Measurements from ENCODE around the gene ADCK2. TPM values are rescaled to one million over a fixed set of nuclear protein-coding genes. Genes with fewer than 3 reads are reported as not detected.
"Not testable (repeated sequence)": the region's sequence is repeated elsewhere in the genome, so short reads cannot be mapped to it uniquely, and the experiment has no call there.

ADCK2 gene
- total RNA-seq, 1 experiment from 2014 or later = 16.8 TPM

DNA sequence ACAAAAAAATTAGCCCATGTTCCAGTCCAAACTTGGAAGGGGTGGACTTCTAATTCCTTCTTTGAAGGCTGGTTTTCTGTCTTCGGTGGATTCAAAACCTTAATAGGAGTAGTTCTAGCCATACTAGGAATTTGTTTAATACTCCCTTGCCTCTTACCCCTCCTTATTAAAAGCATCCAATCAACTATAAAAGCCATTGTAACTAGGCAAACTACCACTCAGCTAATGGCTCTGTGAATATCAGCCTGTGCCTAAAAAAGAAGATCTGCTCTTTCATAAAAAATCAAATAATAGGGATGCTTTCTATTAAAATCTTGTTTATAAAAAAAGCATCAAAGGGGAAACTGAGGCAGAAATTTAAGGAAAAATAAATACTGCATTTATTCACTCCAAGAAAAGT is 4.1 kb upstream of the ADCK2 start:
- H4K20me1 ChIP-seq (ENCODE audit: insufficient read depth, low read depth, low read length) = no peaks in the 10 kb centered on the region
- peaks cover 11% of the 10 kb centered on the region for H3K4me1 ChIP-seq (ENCODE audit: low read length)
- no peak overlapping the region for H3K4me3 ChIP-seq (ENCODE audit: low read length)
- H3K79me2 ChIP-seq (ENCODE audit: low read length) = 0 out of 2 replicates have a peak, but pooled peaks cover 1% of the 10 kb centered on the region
- no peak overlapping the region for H3K27ac ChIP-seq (ENCODE audit: low read length)
- H3K36me3 ChIP-seq (ENCODE audit: insufficient read depth, low read length) = no peaks in the 10 kb centered on the region
- no peaks in the 10 kb centered on the region for H3K9me3 ChIP-seq (ENCODE audit: low read length)
- no peak for DNase-seq
- no peak overlapping the region for H2AFZ ChIP-seq (ENCODE audit: low read length)
- no peak overlapping the region for H3K9ac ChIP-seq (ENCODE audit: low read length)
- no peaks in the 10 kb centered on the region for H3K9me2 ChIP-seq (replicated peaks; ENCODE audit: insufficient read depth, low read length)
- H3K27me3 ChIP-seq (ENCODE audit: low read length) = no peaks in the 10 kb centered on the region
- no peak overlapping the region for H3K4me2 ChIP-seq (ENCODE audit: low read depth, low read length, poor library complexity, severe bottlenecking)

DNA sequence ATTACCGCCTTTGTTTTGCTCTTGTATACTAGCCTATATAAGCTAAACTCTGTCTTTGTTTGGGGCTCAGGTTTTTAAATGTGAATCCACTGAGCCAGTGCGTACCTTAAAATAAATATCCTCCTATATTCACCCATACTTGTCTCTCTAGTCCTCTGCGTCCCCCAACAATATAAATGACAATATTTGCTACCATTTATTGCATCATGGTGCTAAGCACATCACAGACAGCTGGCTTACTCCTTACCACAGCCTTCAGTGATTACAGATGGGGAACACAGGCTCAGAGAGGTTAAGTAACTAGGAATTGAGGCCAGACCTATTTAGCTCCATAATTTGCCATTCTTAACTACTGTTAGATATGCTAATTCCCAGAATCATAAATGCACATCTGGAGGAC is 3.4 kb upstream of the ADCK2 start:
- H3K27me3 ChIP-seq (ENCODE audit: low read length) = no peaks in the 10 kb centered on the region
- H2AFZ ChIP-seq (ENCODE audit: low read length) = no peak overlapping the region
- 0 out of 2 replicates have a peak, but pooled peaks cover 3% of the 10 kb centered on the region for H3K79me2 ChIP-seq (ENCODE audit: low read length)
- H3K9me2 ChIP-seq (replicated peaks; ENCODE audit: insufficient read depth, low read length) = no peaks in the 10 kb centered on the region
- H3K4me2 ChIP-seq (ENCODE audit: low read depth, low read length, poor library complexity, severe bottlenecking) = no peak overlapping the region
- H4K20me1 ChIP-seq (ENCODE audit: insufficient read depth, low read depth, low read length) = no peaks in the 10 kb centered on the region
- DNase-seq = peak; percentile 37
- H3K9me3 ChIP-seq (ENCODE audit: low read length) = no peaks in the 10 kb centered on the region
- peaks cover 18% of the 10 kb centered on the region for H3K4me1 ChIP-seq (ENCODE audit: low read length)
- no peaks in the 10 kb centered on the region for H3K36me3 ChIP-seq (ENCODE audit: insufficient read depth, low read length)
- H3K27ac ChIP-seq (ENCODE audit: low read length) = no peak overlapping the region
- H3K4me3 ChIP-seq (ENCODE audit: low read length) = no peak overlapping the region
- H3K9ac ChIP-seq (ENCODE audit: low read length) = no peak overlapping the region

DNA sequence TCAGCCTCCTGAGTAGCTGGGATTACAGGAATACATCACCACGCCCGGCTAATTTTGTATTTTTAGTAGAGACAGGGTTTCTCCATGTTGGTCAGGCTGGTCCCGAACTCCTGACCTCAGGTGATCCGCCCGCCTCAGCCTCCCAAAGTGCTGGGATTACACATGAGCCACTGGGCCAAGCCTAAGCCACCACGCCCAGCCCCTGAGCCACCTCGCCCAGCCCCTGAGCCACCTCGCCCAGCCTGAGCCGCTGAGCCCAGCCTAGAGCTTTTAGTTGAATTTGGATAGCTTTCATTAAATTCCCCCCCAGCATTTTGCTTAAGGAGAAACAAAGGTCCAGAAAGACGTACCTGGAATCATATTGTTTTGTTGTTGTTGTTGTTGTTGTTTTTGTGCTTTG is 2.9 kb upstream of the ADCK2 start:
- not testable (repeated sequence) for H3K27me3 ChIP-seq (ENCODE audit: low read length); H4K20me1 ChIP-seq (ENCODE audit: insufficient read depth, low read depth, low read length); H3K9me2 ChIP-seq (replicated peaks; ENCODE audit: insufficient read depth, low read length); H3K9me3 ChIP-seq (ENCODE audit: low read length); H3K79me2 ChIP-seq (ENCODE audit: low read length); DNase-seq; H3K4me2 ChIP-seq (ENCODE audit: low read depth, low read length, poor library complexity, severe bottlenecking); H3K4me3 ChIP-seq (ENCODE audit: low read length); H3K9ac ChIP-seq (ENCODE audit: low read length); H3K36me3 ChIP-seq (ENCODE audit: insufficient read depth, low read length); H3K27ac ChIP-seq (ENCODE audit: low read length); H2AFZ ChIP-seq (ENCODE audit: low read length)
- peaks cover 23% of the 10 kb centered on the region for H3K4me1 ChIP-seq (ENCODE audit: low read length)

DNA sequence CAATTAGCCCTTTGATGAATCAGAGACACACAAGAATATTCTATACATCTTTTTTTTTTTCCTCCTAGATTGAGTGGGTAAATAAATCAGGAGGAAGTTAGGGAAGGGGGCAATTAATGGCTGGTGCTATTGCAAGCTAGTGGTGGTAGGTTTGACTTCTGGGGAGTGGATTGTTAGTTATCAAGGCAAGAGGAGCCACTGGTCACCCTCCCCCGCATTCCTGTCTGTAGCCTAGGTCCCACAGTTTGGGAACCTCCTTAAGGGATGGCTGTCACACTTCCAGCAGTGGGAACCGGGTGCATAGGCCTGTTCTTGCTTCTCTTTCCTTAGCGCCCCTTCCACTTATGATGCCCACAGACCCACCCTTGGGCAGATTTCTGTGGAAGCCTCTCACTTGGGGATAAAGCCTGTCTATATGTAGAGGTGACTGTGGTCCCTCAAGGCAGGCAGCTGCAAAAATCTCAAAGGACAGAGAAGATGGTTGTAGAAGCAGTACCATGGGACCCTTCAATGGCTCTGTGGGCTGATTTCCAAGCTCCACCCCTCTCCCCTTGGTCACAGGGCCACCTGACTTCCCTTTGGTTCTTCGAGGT is 2.3 kb upstream of the ADCK2 start:
- Histone ChIP-seq H3K9me2 (replicated peaks; ENCODE audit: insufficient read depth, low read length) (no peaks in the 10 kb centered on the region), H2AFZ (ENCODE audit: low read length) (no peak overlapping the region), H3K27me3 (ENCODE audit: low read length) (no peaks in the 10 kb centered on the region), H3K79me2 (ENCODE audit: low read length) (0 out of 2 replicates have a peak, but pooled peaks cover 5% of the 10 kb centered on the region), H3K4me1 (ENCODE audit: low read length) (peaks cover 29% of the 10 kb centered on the region), H3K27ac (ENCODE audit: low read length) (no peak overlapping the region), H3K9ac (ENCODE audit: low read length) (no peak overlapping the region), H3K4me3 (ENCODE audit: low read length) (no peak overlapping the region), H4K20me1 (ENCODE audit: insufficient read depth, low read depth, low read length) (no peaks in the 10 kb centered on the region), H3K36me3 (ENCODE audit: insufficient read depth, low read length) (no peaks in the 10 kb centered on the region), H3K9me3 (ENCODE audit: low read length) (no peaks in the 10 kb centered on the region), H3K4me2 (ENCODE audit: low read depth, low read length, poor library complexity, severe bottlenecking) (no peak overlapping the region)
- DNase-seq = peak; percentile 39

DNA sequence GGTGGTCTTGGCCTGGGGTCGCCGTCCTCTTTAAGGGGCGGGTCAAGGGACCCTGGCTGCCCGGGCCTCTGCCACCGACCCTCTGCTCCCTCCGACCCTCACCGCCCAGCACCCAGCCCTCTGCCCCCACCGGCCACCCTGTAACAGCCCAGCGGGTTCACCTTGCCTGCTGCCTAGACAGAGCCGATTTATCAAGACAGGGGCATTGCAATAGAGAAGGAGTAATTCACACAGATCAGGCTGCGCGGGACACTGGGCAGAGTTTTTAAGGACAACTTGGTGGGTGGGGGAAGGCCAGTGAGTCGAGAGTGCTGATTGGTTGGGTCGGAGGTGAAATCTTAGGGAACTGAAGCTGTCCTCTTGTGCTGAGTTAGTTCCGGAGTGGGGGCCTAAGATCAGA is 779 bp upstream of the ADCK2 start:
- H2AFZ ChIP-seq (ENCODE audit: low read length) = peak overlapping the region; percentile 94; the same call in 1 of the 2 replicates
- DNase-seq = no peak

DNA sequence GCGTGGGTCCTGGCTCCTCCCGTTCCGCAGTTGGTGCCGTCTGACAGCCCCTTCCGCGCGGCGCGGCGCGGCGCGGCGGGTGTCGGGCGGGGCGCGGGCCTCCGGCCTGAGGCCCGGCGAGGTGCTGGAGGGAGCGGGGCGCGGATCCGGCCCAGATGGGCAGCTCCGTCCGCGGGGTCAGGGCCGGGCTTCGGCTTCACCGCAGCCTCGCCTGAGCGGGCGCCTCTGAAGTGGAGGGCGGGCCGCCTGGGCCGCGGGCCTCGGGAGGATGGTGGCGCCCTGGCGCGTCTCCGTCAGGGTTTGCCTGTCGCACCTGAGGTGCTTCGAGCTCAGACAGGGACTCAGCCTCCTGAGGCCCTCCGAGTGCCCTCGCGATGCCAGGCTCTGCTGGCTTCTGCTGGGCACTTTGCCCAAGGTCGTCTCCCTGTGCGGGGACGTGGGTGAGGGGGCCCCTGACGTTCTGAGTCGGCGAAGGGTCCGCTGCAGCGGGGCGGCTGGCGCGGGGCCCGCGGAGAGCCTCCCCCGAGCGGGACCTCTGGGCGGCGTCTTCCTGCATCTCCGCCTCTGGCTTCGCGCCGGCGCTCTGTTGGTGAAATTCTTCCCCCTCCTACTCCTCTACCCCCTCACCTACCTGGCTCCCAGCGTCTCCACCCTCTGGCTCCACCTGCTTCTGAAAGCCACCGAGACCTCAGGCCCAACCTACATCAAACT is 473 bp downstream of the ADCK2 start:
- Histone ChIP-seq H3K36me3 (ENCODE audit: insufficient read depth, low read length) (no peaks in the 10 kb centered on the region), H3K4me3 (ENCODE audit: low read length) (peak overlapping the region; percentile 77), H3K4me1 (ENCODE audit: low read length) (peaks cover 56% of the 10 kb centered on the region), H3K27me3 (ENCODE audit: low read length) (no peaks in the 10 kb centered on the region), H3K79me2 (ENCODE audit: low read length) (peaks cover 20% of the 10 kb centered on the region), H3K9ac (ENCODE audit: low read length) (peak overlapping the region; percentile 88), H3K9me2 (replicated peaks; ENCODE audit: insufficient read depth, low read length) (no peaks in the 10 kb centered on the region), H2AFZ (ENCODE audit: low read length) (peak overlapping the region; percentile 81), H3K4me2 (ENCODE audit: low read depth, low read length, poor library complexity, severe bottlenecking) (peak overlapping the region; percentile 94), H3K27ac (ENCODE audit: low read length) (peak overlapping the region; percentile 87), H3K9me3 (ENCODE audit: low read length) (no peaks in the 10 kb centered on the region), H4K20me1 (ENCODE audit: insufficient read depth, low read depth, low read length) (no peaks in the 10 kb centered on the region)
- peak; percentile 79 for DNase-seq

More for the DNA sequence above, 779 bp upstream of the ADCK2 start:
- Histone ChIP-seq H3K4me1 (ENCODE audit: low read length) (peaks cover 45% of the 10 kb centered on the region), H3K4me2 (ENCODE audit: low read depth, low read length, poor library complexity, severe bottlenecking) (peak overlapping the region; percentile 94), H3K4me3 (ENCODE audit: low read length) (peak overlapping the region; percentile 52), H3K9me3 (ENCODE audit: low read length) (no peaks in the 10 kb centered on the region), H3K27ac (ENCODE audit: low read length) (no peak overlapping the region), H3K79me2 (ENCODE audit: low read length) (0 out of 2 replicates have a peak, but pooled peaks cover 12% of the 10 kb centered on the region), H3K9ac (ENCODE audit: low read length) (peak overlapping the region; percentile 32), H3K9me2 (replicated peaks; ENCODE audit: insufficient read depth, low read length) (no peaks in the 10 kb centered on the region), H4K20me1 (ENCODE audit: insufficient read depth, low read depth, low read length) (no peaks in the 10 kb centered on the region), H3K36me3 (ENCODE audit: insufficient read depth, low read length) (no peaks in the 10 kb centered on the region), H3K27me3 (ENCODE audit: low read length) (no peaks in the 10 kb centered on the region)

DNA sequence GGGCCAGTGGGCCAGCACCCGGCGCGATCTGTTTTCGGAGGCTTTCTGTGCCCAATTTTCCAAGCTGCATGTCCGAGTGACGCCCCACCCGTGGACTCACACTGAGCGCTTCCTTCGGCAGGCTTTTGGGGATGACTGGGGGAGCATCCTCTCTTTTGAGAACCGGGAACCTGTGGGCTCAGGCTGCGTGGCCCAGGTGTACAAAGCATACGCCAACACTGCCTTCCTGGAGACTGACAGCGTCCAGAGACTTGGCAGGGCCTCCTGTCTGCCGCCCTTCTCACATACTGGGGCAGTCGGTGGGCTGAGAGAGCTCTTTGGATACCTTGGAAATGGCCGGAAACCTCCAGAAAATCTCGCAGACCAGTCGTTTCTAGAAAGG is 1.0 kb downstream of the ADCK2 start:
- no peaks in the 10 kb centered on the region for H3K36me3 ChIP-seq (ENCODE audit: insufficient read depth, low read length)
- DNase-seq = no peak
- H3K4me2 ChIP-seq (ENCODE audit: low read depth, low read length, poor library complexity, severe bottlenecking) = peak overlapping the region; percentile 94
- peaks cover 56% of the 10 kb centered on the region for H3K4me1 ChIP-seq (ENCODE audit: low read length)
- no peaks in the 10 kb centered on the region for H4K20me1 ChIP-seq (ENCODE audit: insufficient read depth, low read depth, low read length)
- peak overlapping the region; percentile 81; the same call in 1 of the 2 replicates for H2AFZ ChIP-seq (ENCODE audit: low read length)
- H3K4me3 ChIP-seq (ENCODE audit: low read length) = peak overlapping the region; percentile 77
- no peaks in the 10 kb centered on the region for H3K9me3 ChIP-seq (ENCODE audit: low read length)
- no peaks in the 10 kb centered on the region for H3K9me2 ChIP-seq (replicated peaks; ENCODE audit: insufficient read depth, low read length)
- peaks cover 20% of the 10 kb centered on the region for H3K79me2 ChIP-seq (ENCODE audit: low read length)
- H3K27ac ChIP-seq (ENCODE audit: low read length) = peak overlapping the region; percentile 87
- no peaks in the 10 kb centered on the region for H3K27me3 ChIP-seq (ENCODE audit: low read length)
- H3K9ac ChIP-seq (ENCODE audit: low read length) = peak overlapping the region; percentile 88

DNA sequence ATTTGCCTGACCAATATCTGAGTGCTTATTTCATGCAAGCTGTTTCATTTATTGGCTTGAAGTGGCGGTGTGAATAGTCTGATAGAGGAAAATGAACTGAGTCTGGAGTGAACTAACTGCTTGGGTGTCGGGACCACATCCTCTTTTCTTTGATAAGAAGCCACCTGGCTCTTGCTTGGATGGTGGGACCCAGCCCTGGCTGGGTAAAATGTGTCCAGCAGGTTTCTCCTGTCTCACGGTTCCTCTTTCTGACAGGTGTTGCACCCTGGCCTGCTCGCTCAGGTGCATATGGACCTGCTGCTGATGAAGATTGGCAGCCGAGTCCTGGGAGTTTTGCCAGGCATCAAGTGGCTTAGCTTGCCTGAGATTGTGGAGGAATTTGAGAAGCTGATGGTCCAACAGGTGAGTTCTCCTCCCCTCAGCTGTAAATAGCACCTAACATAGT is 1.6 kb downstream of the ADCK2 start:
- Histone ChIP-seq H3K9me3 (ENCODE audit: low read length) (no peaks in the 10 kb centered on the region), H3K9me2 (replicated peaks; ENCODE audit: insufficient read depth, low read length) (no peaks in the 10 kb centered on the region), H2AFZ (ENCODE audit: low read length) (peak overlapping the region; percentile 1; the same call in 1 of the 2 replicates), H4K20me1 (ENCODE audit: insufficient read depth, low read depth, low read length) (no peaks in the 10 kb centered on the region), H3K4me3 (ENCODE audit: low read length) (peak overlapping the region; percentile 77), H3K4me1 (ENCODE audit: low read length) (peaks cover 56% of the 10 kb centered on the region), H3K27ac (ENCODE audit: low read length) (peak overlapping the region; percentile 87), H3K36me3 (ENCODE audit: insufficient read depth, low read length) (0 out of 2 replicates have a peak, but pooled peaks cover 3% of the 10 kb centered on the region), H3K27me3 (ENCODE audit: low read length) (no peaks in the 10 kb centered on the region), H3K4me2 (ENCODE audit: low read depth, low read length, poor library complexity, severe bottlenecking) (peak overlapping the region; percentile 94), H3K79me2 (ENCODE audit: low read length) (peaks cover 20% of the 10 kb centered on the region), H3K9ac (ENCODE audit: low read length) (peak overlapping the region; percentile 88)
- DNase-seq = peak; percentile 79
